Measurements from ENCODE around the gene FUZ. TPM values are rescaled to one million over a fixed set of nuclear protein-coding genes. Genes with fewer than 3 reads are reported as not detected.
A peak's percentile ranks its signal among the peaks of the same experiment; 100 is the strongest.

Gene FUZ
- total and polyA plus RNA-seq, 2 donors, result 13.3 to 29.0 TPM

- WGBS, result 1% methylated on average over 53 of the region's 53 CpGs
- H3K4me3 ChIP-seq (ENCODE audit: low read depth, low read length), result peak overlapping the region; percentile 87
- no peaks in the 10 kb centered on the region for H3K36me3 ChIP-seq (ENCODE audit: insufficient read depth)
- peak; percentile 99 for DNase-seq (ENCODE audit: extremely low spot score)
- peak overlapping the region; percentile 78 for H3K27ac ChIP-seq (ENCODE audit: low read depth)
- H3K4me1 ChIP-seq (ENCODE audit: insufficient read depth), result peaks cover 2% of the 10 kb centered on the region
These were observed 46.8 kb downstream of the FUZ start for GRCh38 chr19:49766007-49766929.

GRCh38 chr19:49764341-49764740, 48.8 kb downstream of the FUZ start:
- no peak for DNase-seq (ENCODE audit: extremely low spot score)

GRCh38 chr19:49763230-49763629, 49.9 kb downstream of the FUZ start, which contains the start of gene TSKS:
Gene TSKS, minus strand, starts transcription at chr19:49763306. Its CDS starts 59 bp downstream, at chr19:49763247.
- 74% methylated on average over 6 of the region's 6 CpGs for WGBS
- Histone ChIP-seq H3K36me3 (ENCODE audit: insufficient read depth) (no peaks in the 10 kb centered on the region), H3K4me3 (ENCODE audit: low read depth, low read length) (no peak within 1 kb of the TSS), H3K27ac (ENCODE audit: low read depth) (no peak within 1 kb of the TSS), H3K4me1 (ENCODE audit: insufficient read depth) (peaks cover 2% of the 10 kb centered on the region)
- DNase-seq (ENCODE audit: extremely low spot score), result no peak

More at GRCh38 chr19:49764341-49764740, 48.8 kb downstream of the FUZ start:
- H3K36me3 ChIP-seq (ENCODE audit: insufficient read depth), result no peaks in the 10 kb centered on the region
- 87% methylated on average over 8 of the region's 8 CpGs for WGBS
- H3K4me3 ChIP-seq (ENCODE audit: low read depth, low read length), result no peak overlapping the region
- peaks cover 2% of the 10 kb centered on the region for H3K4me1 ChIP-seq (ENCODE audit: insufficient read depth)
- H3K27ac ChIP-seq (ENCODE audit: low read depth), result no peak overlapping the region

DNA sequence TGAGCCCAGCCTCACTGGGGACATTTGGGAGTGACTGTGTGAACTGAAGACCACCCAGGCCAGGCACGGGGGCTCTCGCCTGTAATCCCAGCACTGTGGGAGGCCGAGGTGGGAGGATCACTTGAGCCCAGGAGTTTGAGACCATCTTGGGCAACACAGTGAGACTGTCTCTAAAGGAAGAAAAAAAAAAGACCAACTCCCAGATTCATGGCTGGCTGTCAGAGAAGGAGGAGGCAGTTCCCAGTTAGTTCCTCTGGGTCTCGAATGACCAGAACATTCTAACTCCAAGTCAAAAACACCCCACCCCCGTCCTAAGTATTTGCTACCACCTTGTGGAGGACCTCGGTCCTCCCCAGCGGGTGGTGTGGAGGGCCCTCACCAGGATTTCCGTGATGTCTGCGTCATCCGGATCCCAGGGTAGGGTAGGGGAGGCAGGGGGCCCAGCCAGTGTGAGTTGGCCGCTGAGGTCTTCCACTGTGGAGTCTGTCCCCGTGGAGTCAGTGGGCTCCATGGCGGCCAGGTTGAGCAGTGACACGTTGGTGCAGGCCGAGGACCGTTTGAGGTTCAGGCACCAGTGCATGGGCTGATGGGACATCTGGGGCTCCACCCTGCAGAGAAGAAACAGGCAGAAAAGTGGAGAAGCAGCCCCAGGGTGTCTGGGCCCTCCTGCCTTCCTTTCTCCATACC, 51.3 kb downstream of the FUZ start:
- Histone ChIP-seq H3K36me3 (ENCODE audit: insufficient read depth) (no peaks in the 10 kb centered on the region), H3K4me3 (ENCODE audit: low read depth, low read length) (no peak overlapping the region), H3K27ac (ENCODE audit: low read depth) (no peak overlapping the region), H3K4me1 (ENCODE audit: insufficient read depth) (no peaks in the 10 kb centered on the region)
- no peak for DNase-seq (ENCODE audit: extremely low spot score)
- WGBS, result 46% methylated on average over 16 of the region's 16 CpGs

DNA sequence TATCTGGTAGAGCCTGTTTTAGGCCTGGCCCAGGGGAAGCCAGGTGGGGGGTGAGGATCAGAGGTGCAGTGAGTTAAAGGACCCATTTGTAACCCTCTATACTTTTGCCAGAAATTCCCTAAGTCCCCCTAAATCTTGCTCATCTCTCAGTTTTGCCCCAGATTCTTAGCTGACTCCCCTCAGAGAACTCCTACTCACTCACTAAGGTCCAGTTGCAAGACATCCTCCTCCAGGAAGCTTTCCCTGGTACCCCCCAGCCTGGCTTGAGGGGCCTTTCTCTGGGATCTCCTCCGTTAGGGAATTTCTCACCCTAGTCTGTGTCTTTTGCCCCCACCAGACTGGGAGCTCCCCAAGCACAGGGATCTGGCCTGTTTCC, 51.9 kb downstream of the FUZ start:
- Histone ChIP-seq H3K27ac (ENCODE audit: low read depth) (no peak overlapping the region), H3K4me3 (ENCODE audit: low read depth, low read length) (no peak overlapping the region), H3K4me1 (ENCODE audit: insufficient read depth) (no peaks in the 10 kb centered on the region), H3K36me3 (ENCODE audit: insufficient read depth) (no peaks in the 10 kb centered on the region)
- no peak for DNase-seq (ENCODE audit: extremely low spot score)
- WGBS, result 84% methylated on average over 1 of the region's 1 CpG

- Histone ChIP-seq H3K27ac (ENCODE audit: low read depth) (no peak overlapping the region), H3K36me3 (ENCODE audit: insufficient read depth) (no peaks in the 10 kb centered on the region), H3K4me3 (ENCODE audit: low read depth, low read length) (no peak overlapping the region), H3K4me1 (ENCODE audit: insufficient read depth) (no peaks in the 10 kb centered on the region)
- DNase-seq (ENCODE audit: extremely low spot score), result no peak
- WGBS, result 31% methylated on average over 7 of the region's 7 CpGs
These were observed 54.8 kb downstream of the FUZ start for GRCh38 chr19:49758292-49758691.

Small RNA genes within 50 kb of the gene (small RNA-seq; reads per million reads assigned to genes)
- gene MIR4749 (0.09 reads per million), gene MIR6799 (not detected), gene RNU6-841P (not detected)

Other genes with a start within 250 kb of the FUZ start
- gene NOSIP, start 232.7 kb downstream of the FUZ start, total RNA-seq, result 33.0 TPM
- 67.2 TPM for gene NOSIP, start 232.7 kb downstream of the FUZ start, polyA plus RNA-seq
- 1.6 TPM for gene PRRG2, start 232.0 kb downstream of the FUZ start, total RNA-seq
- gene PRRG2, start 232.0 kb downstream of the FUZ start, polyA plus RNA-seq, result 3.6 TPM
- 4.2 TPM for gene PRR12, start 222.1 kb downstream of the FUZ start, total RNA-seq
- gene PRR12, start 222.1 kb downstream of the FUZ start, polyA plus RNA-seq, result 20.3 TPM
- 11.8 TPM for gene RRAS, start 173.1 kb downstream of the FUZ start, total RNA-seq
- gene RRAS, start 173.1 kb downstream of the FUZ start, polyA plus RNA-seq, result 279 TPM
- gene SCAF1, start 171.1 kb downstream of the FUZ start, total RNA-seq, result 8.3 TPM
- 42.3 TPM for gene SCAF1, start 171.1 kb downstream of the FUZ start, polyA plus RNA-seq
- 31.9 TPM for gene IRF3, start 147.4 kb downstream of the FUZ start, total RNA-seq
- gene IRF3, start 147.4 kb downstream of the FUZ start, polyA plus RNA-seq, result 84.9 TPM
- gene BCL2L12, start 147.4 kb downstream of the FUZ start, total RNA-seq, result 3.1 TPM
- 23.6 TPM for gene BCL2L12, start 147.4 kb downstream of the FUZ start, polyA plus RNA-seq
- gene PRMT1, start 136.0 kb downstream of the FUZ start, total RNA-seq, result 121 TPM
- gene PRMT1, start 136.0 kb downstream of the FUZ start, polyA plus RNA-seq, result 215 TPM
- 1.4 TPM for gene ADM5, start 123.7 kb downstream of the FUZ start, total RNA-seq
- 6.3 TPM for gene ADM5, start 123.7 kb downstream of the FUZ start, polyA plus RNA-seq
- gene CPT1C, start 122.2 kb downstream of the FUZ start, total RNA-seq, result 11.8 TPM
- 7.3 TPM for gene CPT1C, start 122.2 kb downstream of the FUZ start, polyA plus RNA-seq
- gene TSKS, start 50.0 kb downstream of the FUZ start, total RNA-seq, result 0.26 TPM
- 1.2 TPM for gene TSKS, start 50.0 kb downstream of the FUZ start, polyA plus RNA-seq
- gene AP2A1, start 46.3 kb downstream of the FUZ start, total RNA-seq, result 37.3 TPM
- 95.4 TPM for gene AP2A1, start 46.3 kb downstream of the FUZ start, polyA plus RNA-seq
- 16.7 TPM for gene MED25, start 5.0 kb upstream of the FUZ start, total RNA-seq
- 42.9 TPM for gene MED25, start 5.0 kb upstream of the FUZ start, polyA plus RNA-seq
- gene PTOV1, start 37.9 kb upstream of the FUZ start, total RNA-seq, result 46.1 TPM
- 121 TPM for gene PTOV1, start 37.9 kb upstream of the FUZ start, polyA plus RNA-seq
- gene PNKP, start 54.3 kb upstream of the FUZ start, total RNA-seq, result 28.4 TPM
- gene PNKP, start 54.3 kb upstream of the FUZ start, polyA plus RNA-seq, result 31.4 TPM
- gene AKT1S1, start 64.1 kb upstream of the FUZ start, total RNA-seq, result 4.7 TPM
- 55.0 TPM for gene AKT1S1, start 64.1 kb upstream of the FUZ start, polyA plus RNA-seq
- gene TBC1D17, start 64.4 kb upstream of the FUZ start, total RNA-seq, result 8.5 TPM
- gene TBC1D17, start 64.4 kb upstream of the FUZ start, polyA plus RNA-seq, result 74.6 TPM
- 0.58 TPM for gene IL4I1, start 83.6 kb upstream of the FUZ start, total RNA-seq
- gene IL4I1, start 83.6 kb upstream of the FUZ start, polyA plus RNA-seq, result 1.4 TPM
- gene ATF5, start 115.9 kb upstream of the FUZ start, total RNA-seq, result 2.4 TPM
- 35.4 TPM for gene ATF5, start 115.9 kb upstream of the FUZ start, polyA plus RNA-seq
- 22.7 TPM for gene NUP62, start 116.2 kb upstream of the FUZ start, total RNA-seq
- 40.5 TPM for gene NUP62, start 116.2 kb upstream of the FUZ start, polyA plus RNA-seq
- gene SIGLEC11, start 147.9 kb upstream of the FUZ start, total RNA-seq, result 1.7 TPM
- gene SIGLEC11, start 147.9 kb upstream of the FUZ start, polyA plus RNA-seq, result 0.56 TPM
- 17.8 TPM for gene VRK3, start 212.1 kb upstream of the FUZ start, total RNA-seq
- 24.4 TPM for gene VRK3, start 212.1 kb upstream of the FUZ start, polyA plus RNA-seq
- gene ZNF473, start 212.7 kb upstream of the FUZ start, total RNA-seq, result 7.7 TPM
- 4.8 TPM for gene ZNF473, start 212.7 kb upstream of the FUZ start, polyA plus RNA-seq